SIG-M5 treated with dmso at 0.1 percent for 504 hours (cell line): ENCODE data around the gene SMG9.

ENCODE experiments used
- DNase-seq: peaks from one replicate; lab custom pipeline; 2025; ENCODE audit not compliant: unreplicated experiment; lab: John Stamatoyannopoulos, UW

The SMG9 gene

GRCh38 chr19:43754503-43755255, at the start of gene SMG9:
TSS of gene SMG9 (minus strand) at chr19:43754962. CDS start at chr19:43750741, 4,221 bp downstream.
- DNase-seq, result peak; percentile 89

- DNase-seq, result no peak
Observed at GRCh38 chr19:43804432-43804831, 49.7 kb upstream of the SMG9 start.

GRCh38 chr19:43802216-43802951, 47.6 kb upstream of the SMG9 start, which contains the start of gene LYPD5:
TSS of gene LYPD5 (minus strand) at chr19:43802447. CDS start at chr19:43802380, 67 bp downstream.
- no peak for DNase-seq

- no peak for DNase-seq
Observed at GRCh38 chr19:43799502-43800142, 44.9 kb upstream of the SMG9 start.

- no peak for DNase-seq
Observed at GRCh38 chr19:43798546-43799409, 44.0 kb upstream of the SMG9 start.

GRCh38 chr19:43798026-43798545, 43.3 kb upstream of the SMG9 start:
- DNase-seq, result no peak

- no peak for DNase-seq
Observed at GRCh38 chr19:43797556-43797955, 42.8 kb upstream of the SMG9 start.

- DNase-seq, result no peak
Observed at GRCh38 chr19:43797118-43797517, 42.4 kb upstream of the SMG9 start.

- peak; percentile 35 for DNase-seq
Observed at GRCh38 chr19:43790587-43790986, 35.8 kb upstream of the SMG9 start.

GRCh38 chr19:43789029-43789428, 34.3 kb upstream of the SMG9 start:
- DNase-seq, result peak; percentile 61

GRCh38 chr19:43786665-43787064, 31.9 kb upstream of the SMG9 start:
- DNase-seq, result no peak

- peak; percentile 79 for DNase-seq
Observed at GRCh38 chr19:43784981-43785808, 30.4 kb upstream of the SMG9 start.

- peak; percentile 30 for DNase-seq
Observed at GRCh38 chr19:43784241-43784980, 29.6 kb upstream of the SMG9 start.

GRCh38 chr19:43783636-43784035, 28.9 kb upstream of the SMG9 start:
- no peak for DNase-seq

GRCh38 chr19:43782689-43783231, 28.0 kb upstream of the SMG9 start:
- DNase-seq, result no peak

GRCh38 chr19:43782311-43782660, 27.5 kb upstream of the SMG9 start:
- DNase-seq, result no peak

GRCh38 chr19:43781630-43782310, 27.0 kb upstream of the SMG9 start:
- no peak for DNase-seq
